Measurements from ENCODE around the gene WWOX. TPM values are rescaled to one million over a fixed set of nuclear protein-coding genes. Genes with fewer than 3 reads are reported as not detected.

The WWOX gene
- total RNA-seq, 1 donor from 2014 or later = 15.8 TPM

- DNase-seq (ENCODE audit: low spot score) = no peak
Measured at GRCh38 chr16:78956859-78957258, 857.4 kb downstream of the WWOX start.

GRCh38 chr16:78957317-78958100 lies 858.1 kb downstream of the WWOX start:
- no peak for DNase-seq (ENCODE audit: low spot score)

GRCh38 chr16:78961464-78961863 lies 862.0 kb downstream of the WWOX start:
- DNase-seq (ENCODE audit: low spot score) = no peak

GRCh38 chr16:78962457-78962929 lies 863.0 kb downstream of the WWOX start:
- no peak for DNase-seq (ENCODE audit: low spot score)

GRCh38 chr16:78967948-78968347 lies 868.5 kb downstream of the WWOX start:
- no peak for DNase-seq (ENCODE audit: low spot score)

- no peak for DNase-seq (ENCODE audit: low spot score)
Measured at GRCh38 chr16:78969721-78970120, 870.3 kb downstream of the WWOX start.

GRCh38 chr16:78970650-78971049 lies 871.2 kb downstream of the WWOX start:
- no peak for DNase-seq (ENCODE audit: low spot score)

GRCh38 chr16:78972006-78972405 lies 872.6 kb downstream of the WWOX start:
- no peak for DNase-seq (ENCODE audit: low spot score)

- DNase-seq (ENCODE audit: low spot score) = no peak
Measured at GRCh38 chr16:78972986-78973385, 873.5 kb downstream of the WWOX start.

- DNase-seq (ENCODE audit: low spot score) = no peak
Measured at GRCh38 chr16:78976212-78976611, 876.8 kb downstream of the WWOX start.

- DNase-seq (ENCODE audit: low spot score) = no peak
Measured at GRCh38 chr16:78980825-78981224, 881.4 kb downstream of the WWOX start.

GRCh38 chr16:78982096-78982744 lies 882.8 kb downstream of the WWOX start:
- DNase-seq (ENCODE audit: low spot score) = no peak

GRCh38 chr16:78984324-78984723 lies 884.9 kb downstream of the WWOX start:
- DNase-seq (ENCODE audit: low spot score) = no peak

- no peak for DNase-seq (ENCODE audit: low spot score)
Measured at GRCh38 chr16:78984887-78985464, 885.5 kb downstream of the WWOX start.

- DNase-seq (ENCODE audit: low spot score) = no peak
Measured at GRCh38 chr16:78985716-78986605, 886.5 kb downstream of the WWOX start.

- DNase-seq (ENCODE audit: low spot score) = no peak
Measured at GRCh38 chr16:78987666-78988065, 888.2 kb downstream of the WWOX start.

GRCh38 chr16:78988361-78988969 lies 889.0 kb downstream of the WWOX start:
- no peak for DNase-seq (ENCODE audit: low spot score)

- DNase-seq (ENCODE audit: low spot score) = no peak
Measured at GRCh38 chr16:78990309-78990701, 890.9 kb downstream of the WWOX start.

GRCh38 chr16:78992001-78992400 lies 892.5 kb downstream of the WWOX start:
- no peak for DNase-seq (ENCODE audit: low spot score)

GRCh38 chr16:78993346-78993745 lies 893.9 kb downstream of the WWOX start:
- no peak for DNase-seq (ENCODE audit: low spot score)

All from mesenteric fat pad (tissue), 1 donor.